HepG2 (cell line): Measurements from ENCODE around the gene PPP2R2D. TPM values are rescaled to one million over a fixed set of nuclear protein-coding genes. Genes with fewer than 3 reads are reported as not detected.
A peak's percentile ranks its signal among the peaks of the same experiment; 100 is the strongest.

ENCODE experiments used
- BHLHE40 ChIP-seq: IDR thresholded peaks from 2 replicates; pipeline ENCODE4 v1.6.1; 2011; ENCODE audit warnings: low read length, improper control_type of control experiment
- CENPT ChIP-seq: sonication (generic); formaldehyde crosslinking; IDR thresholded peaks from 2 replicates; pipeline ENCODE4 v1.8.0; 2022; ENCODE audit warnings: low read depth, mild to moderate bottlenecking, moderate library complexity, missing genetic modification reagents
- FOXA3 ChIP-seq: IDR thresholded peaks from 2 replicates; pipeline ENCODE4 v1.6.1; 2016; ENCODE audit warnings: missing genetic modification reagents, missing compliant biosample characterization
- GZF1 ChIP-seq: sonication (generic); formaldehyde crosslinking; IDR thresholded peaks from 2 replicates; pipeline ENCODE4 v1.5.1; 2020; ENCODE audit warnings: mild to moderate bottlenecking, missing genetic modification reagents
- HNF1B ChIP-seq: sonication (generic); formaldehyde crosslinking; IDR thresholded peaks from 2 replicates; pipeline ENCODE4 v1.5.1; 2020; ENCODE audit warnings: mild to moderate bottlenecking, moderate library complexity, missing genetic modification reagents
- MIXL1 ChIP-seq: IDR thresholded peaks from 2 replicates; pipeline ENCODE4 v1.6.1; 2016
- MTERF4 ChIP-seq: sonication (generic); formaldehyde crosslinking; IDR thresholded peaks from 2 replicates; pipeline ENCODE4 v1.8.0; 2023; ENCODE audit warnings: mild to moderate bottlenecking, missing genetic modification reagents
- MXD3 ChIP-seq: IDR thresholded peaks from 2 replicates; pipeline ENCODE4 v1.6.1; 2016; ENCODE audit warnings: mild to moderate bottlenecking, missing biosample characterization, missing genetic modification reagents
- NFE2L2 ChIP-seq: fragments of 150-350 bp; IDR thresholded peaks from 2 replicates; pipeline ENCODE4 v1.6.1; 2014; ENCODE audit warnings: low read length
- PHF21A ChIP-seq: sonication (generic); formaldehyde crosslinking; IDR thresholded peaks from 2 replicates; pipeline ENCODE4 v1.5.0; 2020; ENCODE audit warnings: mild to moderate bottlenecking, missing genetic modification reagents
- SNAPC4 ChIP-seq: sonication (generic); formaldehyde crosslinking; IDR thresholded peaks from 2 replicates; pipeline ENCODE4 v1.4.0; 2020; ENCODE audit warnings: mild to moderate bottlenecking, missing genetic modification reagents
- TEAD3 ChIP-seq: optimal IDR thresholded peaks from 2 replicates; pipeline ENCODE3; 2016; ENCODE audit warnings: borderline replicate concordance
- UBTF ChIP-seq: sonication (generic); formaldehyde crosslinking; IDR thresholded peaks from 2 replicates; pipeline ENCODE4 v1.4.0; 2020; ENCODE audit warnings: mild to moderate bottlenecking, missing genetic modification reagents
- ZFX ChIP-seq: sonication (generic); formaldehyde crosslinking; IDR thresholded peaks from 2 replicates; pipeline ENCODE4 v1.4.0; 2020; ENCODE audit warnings: mild to moderate bottlenecking, low read depth, missing genetic modification reagents, moderate library complexity
- ZKSCAN8 ChIP-seq: IDR thresholded peaks from 2 replicates; pipeline ENCODE4 v1.6.1; 2016; ENCODE audit warnings: borderline replicate concordance, missing genetic modification reagents, missing compliant biosample characterization
- ZMYM4 ChIP-seq: sonication (generic); formaldehyde crosslinking; IDR thresholded peaks from 2 replicates; pipeline ENCODE4 v1.8.1; 2023; ENCODE audit warnings: mild to moderate bottlenecking, missing genetic modification reagents
- ZNF33B ChIP-seq: sonication (generic); formaldehyde crosslinking; IDR thresholded peaks from 2 replicates; pipeline ENCODE4 v1.5.1; 2020; ENCODE audit warnings: mild to moderate bottlenecking, missing genetic modification reagents
- ZNF460 ChIP-seq: sonication (generic); formaldehyde crosslinking; IDR thresholded peaks from 2 replicates; pipeline ENCODE4 v1.5.1; 2020; ENCODE audit warnings: missing genetic modification reagents, mild to moderate bottlenecking, borderline replicate concordance
- ZNF552 ChIP-seq: sonication (generic); formaldehyde crosslinking; IDR thresholded peaks from 2 replicates; pipeline ENCODE4 v1.9.0; 2022; ENCODE audit warnings: missing genetic modification reagents, mild to moderate bottlenecking, borderline replicate concordance
- polyA plus RNA-seq, 8 experiments: library from polyadenylated mRNA; depleted of rRNA in 3 of 8; stranded (reverse) in 7 of 8; unstranded in 1 of 8; fragments of >200 nt; fragmentation: Illumina TruSeq in 4 of 8; extraction: Trizol in 4 of 8; gene quantifications; 2 replicates each; pipeline versions ENCODE4 v1.2.1 to v1.2.3, GENCODE V29; 2011 to 2016; ENCODE audit warnings: low read depth in 4 of 8, missing spikeins in 1 of 8, mixed read lengths in 1 of 8; ENCODE audit not compliant: insufficient read depth in 1 of 8
- total RNA-seq, 5 experiments: library from RNA; depleted of rRNA; stranded (reverse); fragments of >200 nt; fragmentation: Illumina TruSeq; extraction: Trizol; gene quantifications; 2 replicates each; pipeline ENCODE4 v1.2.3, GENCODE V29; 2016; ENCODE audit warnings: low read depth in 1 of 5

PPP2R2D gene
- total and polyA plus RNA-seq, 2 of the 13 experiments (the other 11 are each of a cell fraction or from before 2014, with no cell fraction given): 32.7 to 33.2 TPM

GRCh38 chr10:131997366-131998049 is 96.7 kb downstream of the PPP2R2D start (continued):
- TF ChIP-seq SNAPC4: no peak
- TF ChIP-seq TEAD3 (CRISPR knock-in tag): peak; percentile 97
- TF ChIP-seq ZNF552 (CRISPR knock-in tag): 0 out of 2 replicates have a peak, but pooled peaks have one; percentile 14
- peak; percentile 61; the same call in 1 of the 2 replicates for TF ChIP-seq ZFX (CRISPR knock-in tag)
- TF ChIP-seq GZF1 (CRISPR knock-in tag): 0 out of 2 replicates have a peak, but pooled peaks have one; percentile 27
- TF ChIP-seq ZKSCAN8 (CRISPR knock-in tag): peak; percentile 94
- peak; percentile 61 for TF ChIP-seq ZMYM4 (CRISPR knock-in tag)
- TF ChIP-seq CENPT: no peak
- peak; percentile 90 for TF ChIP-seq PHF21A (CRISPR knock-in tag)
- peak; percentile 74 for TF ChIP-seq MIXL1 (CRISPR knock-in tag)
- no peak; the same call in 1 of the 2 replicates for TF ChIP-seq ZNF460
- no peak for TF ChIP-seq BHLHE40
- 0 out of 2 replicates have a peak, but pooled peaks have one; percentile 21 for TF ChIP-seq MXD3 (CRISPR knock-in tag)
- peak; percentile 69 for TF ChIP-seq UBTF (CRISPR knock-in tag)
- TF ChIP-seq FOXA3 (CRISPR knock-in tag): peak; percentile 96
- 0 out of 2 replicates have a peak, but pooled peaks have one; percentile 18 for TF ChIP-seq MTERF4 (CRISPR knock-in tag)
- TF ChIP-seq ZNF33B (CRISPR knock-in tag): 0 out of 2 replicates have a peak, but pooled peaks have one; percentile 22
- TF ChIP-seq HNF1B (CRISPR knock-in tag): peak; percentile 27; the same call in 1 of the 2 replicates
- no peak for TF ChIP-seq NFE2L2
